Measurements from ENCODE around the gene PHLPP2.

The PHLPP2 gene

DNA sequence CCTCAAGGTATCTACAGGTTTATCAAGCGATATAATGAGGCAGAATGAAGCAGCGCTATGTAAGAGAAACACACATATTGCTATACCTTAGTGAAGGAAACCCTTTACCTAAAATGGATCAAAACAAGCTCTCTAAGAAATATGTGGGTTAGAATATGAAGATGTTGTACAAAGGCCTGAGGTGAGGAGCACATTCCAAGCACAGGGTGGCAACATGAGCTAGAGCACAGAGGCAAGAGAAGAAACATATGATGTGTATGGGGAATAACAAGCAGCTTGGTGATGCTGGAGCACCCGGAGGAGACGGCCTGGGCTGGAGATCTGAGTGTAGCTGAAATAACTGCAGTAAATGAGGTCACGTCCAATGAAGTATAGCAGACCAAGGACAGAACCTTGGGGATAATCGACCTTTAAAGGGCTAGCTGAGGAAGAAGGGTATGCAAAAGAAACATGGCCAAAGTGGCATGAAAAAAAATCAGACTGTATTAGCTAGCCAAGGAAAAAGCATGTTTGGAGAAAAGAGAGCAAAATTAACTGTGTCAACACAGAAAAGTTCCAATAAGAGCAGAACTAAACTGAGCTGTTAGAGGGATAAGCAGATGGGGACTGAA lies 54.5 kb downstream of the PHLPP2 start:
- no peak for DNase-seq

DNA sequence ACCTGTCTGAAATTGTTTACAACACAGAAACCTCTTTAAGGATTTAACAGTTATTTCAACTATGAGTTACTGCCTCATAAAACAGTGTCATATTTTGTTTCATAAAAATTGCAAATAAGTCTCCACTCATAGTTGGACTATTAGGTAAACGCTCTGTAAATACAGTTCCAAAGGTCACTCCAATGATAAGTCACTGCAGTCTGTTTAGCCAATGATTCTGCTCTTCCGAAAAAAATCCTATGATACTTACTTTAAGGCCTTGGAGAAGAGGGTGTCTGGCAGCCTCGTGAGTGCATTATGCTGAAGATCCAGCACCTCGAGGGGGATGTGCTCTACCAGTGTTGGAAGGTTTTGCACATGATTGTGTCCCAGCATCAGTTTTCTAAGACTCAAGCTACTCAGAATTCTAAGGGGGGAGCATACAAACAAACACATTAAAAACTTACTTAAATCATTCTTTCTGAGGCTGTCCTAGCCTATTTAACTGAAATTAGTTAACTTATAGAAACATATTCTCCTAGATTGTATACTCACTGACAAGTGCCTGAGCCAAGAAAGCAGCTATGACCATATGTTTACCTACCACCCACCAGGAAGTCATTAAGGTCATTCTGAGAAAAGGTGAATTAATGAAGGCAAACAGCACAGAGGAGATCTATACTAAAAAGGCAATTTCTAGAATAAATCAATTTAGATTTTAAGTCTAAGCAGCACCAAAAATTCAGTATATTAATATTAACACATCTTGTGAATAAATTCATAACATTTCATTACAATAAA lies 57.4 kb downstream of the PHLPP2 start:
- no peak for DNase-seq

DNA sequence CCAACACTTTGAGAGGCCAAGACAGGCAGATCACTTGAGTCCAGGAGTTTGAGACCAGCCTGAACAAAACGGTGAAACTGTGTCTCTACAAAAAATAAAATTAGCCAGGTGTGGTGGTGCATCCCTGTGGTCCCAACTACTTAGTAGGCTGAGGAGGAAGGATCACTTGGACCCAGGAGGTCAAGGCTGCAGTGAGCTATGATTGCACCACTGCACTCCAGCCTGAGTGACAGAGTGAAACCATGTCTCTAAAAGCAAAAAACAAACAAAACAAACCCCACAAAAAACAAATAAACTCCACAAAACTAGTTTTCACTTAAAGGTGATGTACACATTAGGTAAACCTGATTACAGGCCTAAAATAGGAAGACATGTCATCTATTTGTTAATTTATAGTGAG lies 58.2 kb downstream of the PHLPP2 start:
- no peak for DNase-seq

DNA sequence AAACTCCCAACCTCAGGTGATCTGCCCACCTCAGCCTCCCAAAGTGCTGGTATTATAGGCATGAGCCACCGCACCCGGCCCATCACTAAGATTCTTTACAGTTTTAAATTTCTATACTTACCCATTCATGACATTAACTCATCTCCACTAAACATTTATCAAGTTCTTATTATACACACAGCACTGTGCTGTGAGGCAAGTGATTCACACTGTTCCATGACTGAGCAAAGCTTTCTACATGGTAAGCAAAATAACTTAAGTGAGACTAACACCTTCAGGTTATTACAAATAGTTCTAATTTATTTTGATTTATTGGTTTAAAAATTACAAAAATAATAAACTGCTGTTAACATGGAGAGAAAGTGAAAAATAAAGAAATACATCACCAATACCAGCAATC lies 65.0 kb downstream of the PHLPP2 start:
- no peak for DNase-seq

DNA sequence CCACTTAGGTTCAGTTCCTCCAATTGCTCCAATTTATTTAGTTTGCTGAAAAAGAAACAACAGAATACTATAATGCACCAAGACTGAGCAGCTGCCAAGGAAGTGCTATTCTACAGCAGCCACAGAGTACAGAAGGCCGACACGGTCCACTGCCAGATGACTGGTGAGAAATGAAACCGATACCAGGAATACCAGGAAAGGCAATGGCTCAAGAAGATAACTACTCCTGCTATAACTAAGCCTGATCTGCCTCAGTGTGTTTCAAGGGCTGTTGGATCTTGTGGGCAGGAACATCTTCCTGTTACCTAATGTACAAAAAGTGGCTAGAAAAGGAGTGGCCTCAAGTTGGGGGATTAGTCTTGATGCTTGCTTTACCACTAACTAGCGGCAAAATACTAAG lies 65.7 kb downstream of the PHLPP2 start:
- no peak for DNase-seq

DNA sequence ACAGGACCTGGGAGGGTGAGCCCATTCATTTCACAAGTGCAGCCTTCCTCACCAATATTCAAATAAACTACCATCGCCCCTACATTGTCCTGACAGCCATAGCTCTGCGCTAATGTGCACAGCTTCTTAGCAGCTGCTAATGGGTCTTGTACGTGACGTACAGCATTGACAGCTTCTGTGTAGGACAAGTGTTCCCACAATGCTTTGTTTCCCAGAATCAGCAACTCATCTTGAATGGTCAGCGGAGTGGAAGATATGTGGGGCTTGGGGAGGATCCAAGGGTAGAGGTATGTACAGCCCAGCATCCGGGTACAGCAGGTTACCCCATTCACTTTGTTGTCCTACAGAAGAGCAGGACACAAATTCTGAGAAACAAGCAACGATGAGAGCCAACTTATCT lies 74.8 kb downstream of the PHLPP2 start:
- DNase-seq = no peak

DNA sequence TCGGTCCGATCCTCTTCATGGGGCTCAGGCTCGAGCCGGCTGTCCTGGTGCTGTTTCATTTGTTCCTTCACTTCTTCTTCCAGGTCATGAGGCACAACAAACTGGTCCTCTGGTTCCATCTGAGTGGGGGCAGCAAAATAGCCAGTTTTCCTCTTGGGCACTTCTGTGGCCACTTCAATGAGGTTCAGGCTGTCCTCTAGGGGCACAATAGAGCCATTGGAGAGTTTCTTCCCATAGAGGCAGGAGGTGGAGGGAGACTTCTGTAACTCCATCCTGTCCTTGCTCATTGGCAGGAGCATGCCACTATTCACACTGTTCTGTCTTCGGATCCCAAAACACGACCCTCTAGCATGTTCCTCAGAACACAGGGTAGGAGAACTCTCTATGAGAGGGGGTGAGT lies 75.6 kb downstream of the PHLPP2 start:
- no peak for DNase-seq

DNA sequence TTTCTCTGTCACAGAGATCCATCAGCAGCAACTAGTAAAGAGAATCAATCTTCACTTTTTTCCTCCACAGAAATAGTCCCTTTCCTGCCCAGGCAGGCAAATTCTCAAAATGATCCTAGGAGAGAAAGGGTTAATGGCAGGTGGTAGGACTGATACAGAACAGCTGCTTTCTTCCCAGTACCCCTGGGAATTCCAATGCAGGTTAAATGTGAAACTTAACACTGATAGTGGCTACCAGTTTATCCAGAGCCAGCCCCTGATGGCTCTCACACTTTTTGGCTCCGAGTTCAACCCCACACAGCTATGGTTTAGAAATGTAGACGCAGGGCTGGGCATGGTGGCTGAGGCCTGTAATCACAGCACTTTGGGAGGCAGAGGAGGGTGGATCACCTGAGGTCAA lies 76.3 kb downstream of the PHLPP2 start:
- DNase-seq = no peak

DNA sequence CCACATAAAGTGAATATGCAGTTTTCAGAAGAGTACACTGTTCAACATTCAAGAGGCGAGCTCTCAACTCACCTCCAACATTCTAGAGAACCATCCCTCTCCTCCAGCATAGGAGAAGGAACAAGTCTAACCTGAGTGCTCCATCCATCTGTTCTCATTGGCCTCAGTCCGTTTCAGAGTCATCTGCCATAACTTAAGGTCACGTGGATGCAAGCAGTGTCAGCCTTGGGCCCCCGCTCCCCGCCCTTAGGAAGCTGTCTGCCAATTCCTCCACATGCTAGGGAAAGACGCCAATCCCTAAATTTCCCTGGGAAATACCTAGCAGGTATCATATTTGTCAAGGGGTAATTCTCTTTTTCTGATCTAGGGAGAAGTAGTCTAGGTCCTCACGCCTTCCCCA lies 77.1 kb downstream of the PHLPP2 start:
- no peak for DNase-seq

DNA sequence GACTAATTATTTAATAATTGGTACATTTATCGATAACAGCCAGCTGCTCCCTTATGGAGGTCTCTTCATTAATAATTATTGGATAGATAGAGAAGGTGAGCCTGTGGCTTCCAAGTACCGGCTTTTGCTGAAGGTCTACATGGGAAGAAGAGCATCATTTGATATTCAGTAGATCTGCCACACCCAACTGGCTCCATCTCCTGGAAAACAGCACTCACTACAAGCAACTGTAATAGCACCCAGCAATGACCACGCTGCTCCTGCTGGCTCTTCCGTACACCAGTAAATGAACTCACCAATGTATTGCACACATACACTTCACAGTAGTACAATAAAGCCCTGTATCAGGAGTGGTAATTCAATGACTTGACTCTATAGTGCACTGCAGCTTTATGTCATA lies 79.1 kb downstream of the PHLPP2 start:
- no peak for DNase-seq

DNA sequence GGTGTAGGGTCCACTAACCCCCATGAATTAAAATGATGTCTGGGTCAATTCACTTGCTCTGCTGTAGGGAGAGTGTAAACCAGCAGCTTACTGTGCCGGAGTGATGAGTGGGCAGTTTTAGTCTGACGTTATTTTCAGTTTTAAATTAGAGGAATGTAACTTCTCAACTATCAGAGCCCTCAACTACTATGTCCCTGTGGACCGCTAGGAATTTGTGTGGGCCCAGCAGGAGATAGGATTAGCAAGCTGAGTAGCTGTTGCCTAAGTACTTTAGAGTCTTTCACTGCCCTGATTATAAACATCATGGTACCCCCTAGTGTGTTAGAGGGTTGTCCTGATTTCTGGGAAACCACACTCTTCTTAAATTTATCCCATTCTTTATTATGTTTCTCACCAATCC lies 87.1 kb downstream of the PHLPP2 start:
- DNase-seq = no peak

DNA sequence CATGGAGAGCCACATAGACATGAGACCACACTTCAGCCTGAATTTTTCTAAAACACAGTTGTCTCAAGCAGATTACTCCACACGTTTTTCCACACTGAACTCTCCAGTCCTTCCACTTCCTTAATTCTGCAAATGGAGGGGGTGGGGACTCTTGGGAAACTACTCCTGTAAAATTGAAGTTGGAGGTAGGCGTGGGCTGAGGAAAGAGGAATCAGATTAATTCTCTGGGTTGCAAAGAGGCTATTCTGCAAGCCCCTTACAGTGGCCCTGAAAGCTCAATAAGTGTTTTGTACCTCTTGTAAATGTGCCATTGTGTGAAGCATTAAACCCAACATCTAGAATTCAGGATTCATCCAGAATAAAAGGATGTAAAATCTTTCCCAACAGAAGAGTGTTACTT lies 88.9 kb downstream of the PHLPP2 start:
- no peak for DNase-seq

DNA sequence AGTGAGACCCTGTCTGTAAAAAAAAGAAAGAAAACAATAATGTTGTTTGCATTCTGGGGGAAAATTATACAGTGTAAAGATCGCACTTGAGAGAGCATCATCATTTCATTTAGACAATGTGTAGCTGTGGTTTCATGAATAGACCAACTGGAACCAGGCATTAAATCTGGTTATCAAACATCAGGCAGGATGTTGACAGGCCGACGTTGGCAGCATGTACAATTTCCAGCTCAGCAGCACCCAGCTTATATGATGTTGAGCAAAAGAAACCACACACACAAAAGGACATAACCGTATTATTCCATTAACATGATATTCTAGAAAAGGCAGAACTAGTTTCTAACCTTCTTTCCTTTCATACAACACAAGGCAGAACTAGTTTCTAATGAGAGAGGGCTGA lies 92.7 kb downstream of the PHLPP2 start:
- DNase-seq = no peak

DNA sequence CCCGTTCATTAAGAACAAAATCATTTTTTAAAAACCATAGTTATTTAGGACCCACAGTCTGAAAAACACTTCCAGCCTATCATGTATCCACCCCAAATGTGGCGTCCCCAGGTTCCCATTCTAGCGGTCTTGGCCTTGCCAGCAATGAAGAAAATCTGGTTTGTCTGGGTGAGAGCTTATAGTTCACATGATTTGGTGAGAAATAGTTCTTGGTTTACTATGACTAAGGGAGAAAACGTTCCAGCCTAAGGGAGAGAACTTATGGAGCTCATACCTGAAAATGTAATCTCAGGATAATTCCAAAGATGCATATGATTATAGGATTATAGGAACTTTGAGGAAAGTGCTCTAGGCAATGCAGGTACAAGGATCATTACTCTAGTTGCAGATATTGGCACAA lies 93.7 kb downstream of the PHLPP2 start:
- no peak for DNase-seq

DNA sequence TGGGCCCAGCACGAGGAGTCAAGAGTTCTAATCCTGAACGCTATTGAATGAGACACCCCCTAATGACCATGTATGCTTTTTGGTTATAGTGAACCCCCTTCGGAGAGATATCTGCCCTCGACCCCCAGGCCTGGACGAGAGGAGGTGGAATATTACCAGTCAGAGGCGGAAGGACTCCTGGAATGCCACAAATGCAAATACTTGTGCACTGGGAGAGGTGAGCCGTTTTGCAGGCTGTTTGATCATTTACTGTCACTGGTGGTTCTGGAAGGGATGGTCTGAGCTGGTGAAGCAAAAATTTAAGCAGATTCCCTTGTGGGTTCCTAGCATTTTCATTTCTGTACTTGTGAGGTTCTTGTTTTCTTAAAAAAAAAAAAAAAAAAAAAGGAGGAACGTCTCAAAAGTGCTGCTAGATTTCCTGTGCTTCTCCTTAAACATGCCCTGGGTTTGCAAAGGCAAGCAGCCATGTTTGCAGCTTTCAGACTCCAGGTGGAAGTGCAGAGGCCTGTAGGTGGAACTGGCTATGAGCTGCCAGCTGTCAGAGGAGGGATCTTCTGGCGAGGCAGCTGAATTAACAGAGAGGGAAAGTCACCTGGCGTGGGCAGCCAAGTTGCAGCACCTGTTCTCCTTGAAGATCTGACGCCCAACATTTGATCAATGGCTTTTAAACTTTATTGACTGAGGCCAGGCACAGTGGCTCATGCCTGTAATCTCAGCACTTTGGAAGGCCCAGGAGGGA lies 95.1 kb downstream of the PHLPP2 start:
- DNase-seq = no peak

DNA sequence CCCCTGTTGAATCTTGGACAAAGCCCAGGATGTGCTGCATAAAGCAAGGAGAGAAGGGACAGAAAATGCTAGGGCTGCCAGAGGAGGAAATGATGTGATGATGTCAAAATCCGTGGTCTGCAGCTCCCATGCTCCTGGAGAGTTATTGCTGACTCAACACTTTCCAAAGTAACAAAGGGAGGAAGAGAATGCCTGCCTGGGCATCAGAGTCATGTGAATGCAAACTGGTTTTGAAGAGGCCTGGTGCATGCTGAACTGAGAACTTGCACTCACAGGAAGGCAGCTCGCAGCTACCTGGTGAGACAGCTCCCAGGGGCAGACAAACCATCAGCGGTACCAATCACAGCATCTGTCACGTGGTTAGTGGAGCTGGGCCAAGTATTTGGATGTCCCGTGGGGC lies 95.7 kb downstream of the PHLPP2 start:
- no peak for DNase-seq

DNA sequence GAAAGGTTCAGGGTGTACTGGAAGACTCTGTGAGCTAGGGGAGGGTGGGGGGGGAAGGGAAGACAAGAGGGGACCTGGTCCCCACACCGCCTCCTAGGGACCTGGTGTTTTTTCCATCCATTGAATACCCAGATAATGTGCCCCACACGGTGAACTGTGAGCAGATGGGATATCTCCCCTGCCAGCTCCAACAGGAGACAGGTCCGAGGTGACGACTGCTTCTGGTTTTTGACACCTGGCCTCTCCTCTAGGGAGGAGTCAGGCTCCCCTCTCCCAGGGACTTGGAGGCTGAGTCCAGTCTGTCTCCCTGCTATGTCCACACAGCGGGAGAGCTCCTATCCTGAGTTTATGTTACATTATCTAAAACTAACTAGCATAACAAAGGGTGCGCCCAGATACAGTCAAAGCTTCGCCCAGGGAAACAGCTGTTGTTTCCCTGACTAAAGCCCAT lies 96.7 kb downstream of the PHLPP2 start:
- DNase-seq = no peak

DNA sequence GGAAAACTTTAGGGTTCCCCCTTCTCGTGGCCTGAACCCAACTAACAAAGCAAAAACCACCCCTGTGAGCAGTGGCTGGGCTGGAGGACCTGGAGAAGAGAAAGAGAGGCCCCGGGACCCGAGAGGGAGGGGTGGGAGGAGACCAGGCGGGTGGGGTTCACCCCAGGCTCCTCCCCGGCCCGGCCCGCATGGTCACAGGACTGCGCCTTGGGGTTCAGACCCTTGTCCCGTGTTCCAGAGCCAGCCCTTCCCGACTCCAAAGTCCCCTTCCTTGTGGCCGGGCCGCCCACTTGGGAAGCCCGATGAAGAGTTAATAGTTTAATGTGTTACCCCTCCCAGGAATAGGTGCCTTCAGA lies 97.7 kb downstream of the PHLPP2 start:
- no peak for DNase-seq

DNA sequence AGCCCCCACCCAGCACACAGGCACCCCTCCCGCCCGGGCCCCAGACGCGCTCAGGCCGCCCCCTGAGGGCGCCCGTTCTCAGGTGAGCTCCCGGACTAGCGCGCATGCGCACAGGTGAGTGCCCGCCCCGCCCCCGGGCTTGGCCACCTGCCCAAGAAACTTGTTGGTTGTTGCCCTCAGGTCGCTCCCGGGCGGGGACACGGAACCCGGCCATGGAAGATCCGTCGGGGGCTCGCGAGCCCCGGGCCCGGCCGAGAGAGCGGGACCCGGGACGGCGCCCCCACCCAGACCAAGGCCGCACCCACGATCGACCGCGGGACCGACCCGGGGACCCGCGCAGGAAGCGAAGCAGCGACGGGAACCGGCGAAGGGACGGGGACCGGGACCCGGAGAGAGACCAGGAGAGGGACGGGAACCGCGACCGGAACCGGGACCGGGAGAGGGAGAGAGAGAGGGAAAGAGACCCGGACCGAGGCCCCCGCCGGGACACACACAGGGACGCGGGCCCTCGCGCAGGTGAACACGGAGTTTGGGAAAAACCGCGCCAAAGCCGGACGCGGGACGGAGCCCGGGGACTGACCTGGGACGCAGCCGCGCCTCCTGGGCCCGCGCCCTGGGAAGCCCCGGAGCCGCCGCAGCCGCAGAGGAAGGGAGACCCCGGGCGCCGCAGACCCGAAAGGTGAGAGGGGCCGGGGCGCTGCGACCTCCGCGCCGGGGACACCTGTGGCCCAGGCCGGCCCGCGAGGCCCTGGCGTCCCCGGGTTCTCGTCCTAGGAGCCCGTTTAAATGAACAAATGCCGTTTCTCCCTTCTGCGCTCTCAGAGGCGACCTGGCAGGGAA lies 98.3 kb downstream of the PHLPP2 start, which contains the start of gene MARVELD3:
TSS of gene MARVELD3 (plus strand) at position 167 of the 840 bp plus-strand sequence. CDS start at position 213, 46 bp downstream.
- peak; percentile 13 for DNase-seq

DNA sequence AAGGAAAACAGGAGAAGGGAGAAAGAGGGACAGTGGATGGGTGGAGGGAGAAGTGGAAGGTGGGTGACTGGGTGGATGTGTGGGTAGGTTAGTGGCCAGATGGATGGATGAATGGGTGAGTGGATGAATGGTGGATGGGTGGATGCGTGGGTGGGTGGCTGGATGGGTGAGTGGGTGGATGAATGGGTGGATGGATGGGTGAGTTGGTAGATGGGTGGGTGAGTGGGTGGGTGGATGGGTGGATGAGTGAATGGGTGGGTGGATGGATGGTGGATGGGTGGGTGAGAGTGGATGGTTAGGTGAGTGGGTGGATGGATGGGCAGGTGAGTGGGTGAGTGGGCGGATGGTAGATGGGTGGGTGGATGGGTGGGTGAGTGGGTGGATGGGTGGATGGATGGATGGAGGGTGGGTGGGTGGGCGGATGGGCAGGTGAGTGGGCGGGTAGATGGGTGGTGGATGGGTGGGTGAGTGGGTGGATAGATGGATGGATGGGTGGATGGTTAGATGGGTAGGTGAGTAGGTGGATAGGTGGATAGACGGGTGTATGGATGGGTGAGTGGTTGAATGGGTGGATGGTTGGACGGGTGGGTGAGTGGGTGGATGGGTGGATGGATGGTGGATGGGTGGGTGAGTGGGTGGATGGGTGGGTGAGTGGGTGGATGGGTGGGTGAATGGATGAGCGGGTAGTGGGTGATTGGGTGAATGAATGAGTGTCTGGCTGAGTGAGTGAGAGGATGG lies 99.2 kb downstream of the PHLPP2 start:
- DNase-seq = no peak

DNA sequence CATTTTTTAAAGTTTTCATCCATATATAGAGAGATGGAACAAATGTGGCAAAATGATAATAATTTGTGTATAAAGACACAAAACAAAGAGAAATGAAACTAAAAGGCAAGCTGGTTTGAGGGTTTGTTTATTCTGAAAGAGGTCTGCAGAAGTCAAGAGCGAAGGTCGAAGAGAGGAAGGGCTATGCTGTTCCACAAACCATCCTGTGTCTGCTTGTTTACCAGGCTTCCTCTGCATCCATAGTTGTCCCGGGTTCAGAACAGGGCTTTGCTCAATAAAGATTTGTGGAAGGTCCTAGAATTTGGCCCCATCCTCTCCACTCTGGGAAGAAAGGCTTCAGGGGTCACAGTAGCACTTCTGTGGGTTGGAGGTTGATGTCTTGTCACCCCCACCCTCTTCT lies 100.9 kb downstream of the PHLPP2 start:
- no peak for DNase-seq

DNA sequence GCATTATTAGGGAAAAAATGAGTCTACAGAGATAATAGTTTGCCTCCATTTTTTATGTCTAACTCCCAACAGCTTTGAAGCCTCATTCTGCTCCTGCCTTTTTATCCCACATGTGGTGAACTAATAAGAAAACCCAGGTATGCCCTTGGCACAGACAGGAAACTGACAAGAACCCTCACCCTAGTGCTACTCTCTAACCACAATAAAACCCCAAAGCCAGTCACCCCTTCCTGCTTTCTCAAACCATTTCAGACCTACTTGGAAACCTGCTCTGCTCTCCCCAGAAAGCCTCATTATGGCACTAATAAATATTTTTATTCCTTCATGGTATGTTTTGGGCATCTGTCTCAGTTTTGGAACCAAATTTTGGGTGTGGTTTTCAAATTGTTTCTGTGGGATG lies 102.4 kb downstream of the PHLPP2 start:
- peak; percentile 17 for DNase-seq

All from CD4-positive, alpha-beta T cell treated with Interleukin-21 for 1 hour (primary cell).